ENCODE results near the gene MPG.

GRCh38 chr16:36336-36984, 41.6 kb upstream of the MPG start:
- no peak for TF ChIP-seq CTCF (IDR thresholded peaks at IDR 0.05; ENCODE audit: insufficient read depth, low read depth, low read length)
- no peak for TF ChIP-seq EZH2 (IDR thresholded peaks at IDR 0.05; ENCODE audit: insufficient read depth, low read length)
